UCSD-AML1 (cell line): ENCODE measurements around the gene ACSL3.
"Not testable (repeated sequence)": the region's sequence is repeated elsewhere in the genome, so short reads cannot be mapped to it uniquely, and the experiment has no call there.

Source experiments
- DNase-seq: peaks from one replicate; lab custom pipeline; 2025; ENCODE audit not compliant: unreplicated experiment; lab: John Stamatoyannopoulos, UW

The ACSL3 gene

DNA sequence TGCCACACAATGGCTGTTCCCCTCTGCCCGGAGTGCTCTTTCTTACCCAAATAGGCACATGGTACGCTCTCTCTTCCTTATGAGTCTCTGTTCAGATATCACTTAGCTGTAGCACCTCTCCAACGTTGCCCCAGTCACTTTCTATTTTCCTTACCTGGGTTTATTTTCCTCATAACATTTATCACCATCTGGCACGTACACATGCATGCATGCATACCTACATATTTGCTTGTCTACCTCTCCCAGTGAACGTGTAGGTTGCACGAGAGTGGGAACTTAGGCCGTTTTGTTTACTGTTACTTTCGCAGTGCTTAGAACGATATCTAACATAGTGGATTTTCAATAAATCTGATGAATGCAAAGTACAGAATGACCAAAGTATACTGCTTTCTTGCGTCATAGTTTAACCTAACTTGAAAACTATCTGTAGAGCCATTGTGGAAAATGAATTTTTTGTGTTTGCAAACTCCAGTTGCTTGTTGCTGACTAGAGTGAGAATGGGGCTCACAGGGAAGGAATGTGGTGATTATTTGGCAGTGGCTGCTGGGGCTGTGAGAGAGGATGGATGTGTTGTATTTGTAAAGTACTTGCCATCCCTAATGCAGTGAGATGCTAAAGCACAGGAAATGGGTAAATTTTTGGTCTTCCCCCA lies 47.1 kb downstream of the ACSL3 start:
- DNase-seq, result no peak

DNA sequence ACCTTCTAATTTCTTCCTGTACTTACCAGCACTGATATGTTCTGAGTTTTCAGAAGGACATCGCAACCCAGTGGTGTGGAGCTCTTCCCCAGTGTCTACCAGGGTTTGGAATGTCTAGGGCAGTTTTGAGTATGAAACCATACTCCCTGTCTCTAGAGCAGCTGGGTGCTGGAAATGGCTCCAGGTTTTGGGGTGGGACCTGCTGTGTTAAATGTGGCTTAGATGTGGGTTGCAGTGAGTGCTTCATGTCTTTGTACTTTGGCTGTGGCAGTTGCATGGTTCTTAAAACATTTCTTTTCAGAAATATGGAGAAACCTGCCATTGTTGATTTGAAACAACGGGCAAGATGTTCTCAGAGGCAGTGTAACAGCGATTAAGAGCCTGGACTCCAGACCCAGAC lies 48.5 kb downstream of the ACSL3 start:
- no peak for DNase-seq

DNA sequence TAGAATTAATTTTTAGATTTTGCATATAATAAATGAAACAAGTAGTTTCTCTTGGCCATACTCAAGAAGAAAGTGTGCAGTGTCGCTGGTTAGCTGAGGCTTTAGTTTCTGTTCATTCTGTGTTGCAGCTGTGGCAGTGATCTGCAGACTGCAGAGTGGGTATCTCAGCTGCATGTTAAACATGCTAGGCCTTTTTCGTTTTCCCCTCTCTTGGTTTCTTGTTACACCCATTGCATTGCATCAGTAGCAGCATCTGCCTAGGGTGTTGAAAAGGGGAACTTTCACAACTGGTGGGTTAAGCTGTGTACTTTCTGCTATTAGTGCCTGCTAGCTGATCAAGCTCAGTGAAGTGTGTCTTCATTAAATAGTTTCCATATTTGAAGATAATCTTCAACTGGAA lies 51.3 kb downstream of the ACSL3 start:
- no peak for DNase-seq

DNA sequence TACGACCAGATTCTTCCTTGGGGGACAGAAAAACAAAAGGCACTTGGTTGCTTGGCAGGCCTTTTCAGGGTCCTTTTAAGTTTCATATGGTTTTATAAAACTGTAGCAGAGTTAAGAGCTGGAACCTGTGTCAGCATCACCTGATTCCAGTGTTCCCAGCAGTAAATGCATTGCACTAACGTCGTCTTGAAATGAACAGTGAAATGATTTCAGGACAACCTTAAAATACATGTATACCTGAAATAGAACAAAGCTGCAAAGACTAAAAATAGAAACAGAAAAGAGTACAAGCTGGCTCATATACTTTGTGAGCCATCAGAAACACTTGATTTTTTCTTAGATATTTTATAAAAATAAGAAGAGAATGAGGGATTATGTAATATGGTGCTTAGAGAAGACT lies 51.9 kb downstream of the ACSL3 start:
- no peak for DNase-seq

DNA sequence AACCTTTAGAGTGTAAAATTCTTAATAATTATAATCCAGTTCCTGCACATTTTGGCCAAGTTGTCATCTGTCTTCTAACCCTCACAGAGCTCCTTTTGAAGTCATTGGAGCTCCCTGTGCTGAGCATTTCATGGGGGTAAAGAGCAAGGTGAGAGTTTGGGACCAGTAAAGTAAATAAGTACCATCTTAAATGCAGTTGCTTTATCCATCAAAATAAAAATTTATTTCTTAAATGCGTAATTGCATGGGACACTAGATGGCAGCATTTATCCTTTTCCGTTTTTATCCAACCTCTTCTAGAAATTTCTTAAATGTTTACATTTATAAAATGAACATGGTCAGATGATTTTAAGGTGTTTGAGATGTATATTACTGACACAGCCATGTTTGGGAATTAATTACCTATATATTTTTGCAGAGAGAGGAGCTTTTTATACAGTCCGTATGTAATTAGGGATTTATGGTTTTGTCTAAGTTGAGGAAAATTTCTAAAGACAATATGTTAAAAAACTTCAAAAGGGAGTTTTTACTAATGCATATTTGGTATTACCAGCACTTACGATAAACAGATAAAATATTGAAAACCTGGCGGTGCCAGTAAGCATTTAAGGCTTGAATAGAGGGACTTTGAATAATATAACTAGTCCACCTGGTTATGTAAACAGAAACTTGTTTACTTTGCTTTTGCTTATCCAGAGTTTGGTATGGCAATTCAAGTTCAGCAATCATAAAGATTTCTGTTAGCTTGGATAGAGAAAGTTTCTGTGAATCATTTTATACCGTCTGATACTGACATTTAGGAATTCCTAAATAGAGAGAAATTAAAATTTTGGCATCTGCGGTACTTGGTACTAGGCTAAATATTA lies 54.5 kb downstream of the ACSL3 start:
- DNase-seq, result no peak

DNA sequence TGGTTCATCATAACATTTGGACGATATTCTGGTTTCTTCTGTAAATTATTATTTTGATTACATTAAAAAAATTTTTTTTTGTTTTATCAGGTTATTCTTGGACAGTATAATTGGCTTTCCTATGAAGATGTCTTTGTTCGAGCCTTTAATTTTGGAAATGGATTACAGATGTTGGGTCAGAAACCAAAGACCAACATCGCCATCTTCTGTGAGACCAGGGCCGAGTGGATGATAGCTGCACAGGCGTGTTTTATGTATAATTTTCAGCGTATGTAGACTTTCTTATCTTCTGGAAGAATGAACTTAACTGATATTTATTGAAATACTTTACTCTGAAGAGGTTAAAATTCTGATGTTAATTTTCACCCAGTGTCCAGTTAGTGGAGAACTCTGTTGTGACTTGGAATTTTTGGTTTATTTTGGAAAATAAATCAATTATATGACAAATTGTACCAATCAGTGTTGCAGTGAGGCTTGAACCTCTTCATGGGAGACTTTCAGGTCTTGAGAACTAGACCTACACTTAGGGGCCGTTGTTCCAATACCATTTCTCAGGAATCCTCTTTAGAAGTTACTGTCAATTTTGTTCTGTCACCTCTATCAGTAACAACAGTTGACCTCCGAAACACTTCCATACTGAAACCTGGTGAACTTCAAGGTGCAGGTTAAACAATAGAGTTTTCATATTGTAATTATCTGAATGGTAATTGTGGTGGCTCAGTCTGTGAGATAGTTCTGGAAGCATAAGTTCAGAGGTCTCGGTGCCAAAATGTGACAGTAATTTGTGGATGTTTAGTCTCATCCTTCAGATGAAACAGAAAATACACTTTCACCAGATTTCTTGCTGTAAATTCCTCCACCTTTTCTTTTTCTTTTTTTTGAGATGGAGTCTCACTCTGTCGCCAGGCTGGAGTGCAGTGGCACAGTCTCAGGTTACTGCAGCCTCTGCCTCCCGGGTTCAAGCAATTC lies 55.7 kb downstream of the ACSL3 start:
- no peak for DNase-seq

DNA sequence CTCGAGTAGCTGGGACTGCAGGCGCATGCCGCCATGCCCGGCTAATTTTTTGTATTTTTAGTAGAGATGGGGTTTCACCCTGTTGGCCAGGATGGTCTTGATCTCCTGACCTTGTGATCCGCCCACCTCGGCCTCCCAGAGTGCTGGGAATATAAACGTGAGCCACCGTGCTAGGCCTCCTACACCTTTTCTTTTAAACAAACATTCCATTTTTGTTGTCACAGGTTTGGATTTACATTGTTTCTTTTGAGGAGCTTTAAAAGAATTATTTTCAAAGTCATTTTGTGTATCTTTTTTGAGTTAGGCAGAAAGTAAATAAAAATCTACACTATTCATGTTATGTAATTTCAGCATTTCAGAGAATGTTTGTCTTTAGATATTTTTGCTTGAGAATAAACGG lies 56.4 kb downstream of the ACSL3 start:
- not testable (repeated sequence) for DNase-seq

DNA sequence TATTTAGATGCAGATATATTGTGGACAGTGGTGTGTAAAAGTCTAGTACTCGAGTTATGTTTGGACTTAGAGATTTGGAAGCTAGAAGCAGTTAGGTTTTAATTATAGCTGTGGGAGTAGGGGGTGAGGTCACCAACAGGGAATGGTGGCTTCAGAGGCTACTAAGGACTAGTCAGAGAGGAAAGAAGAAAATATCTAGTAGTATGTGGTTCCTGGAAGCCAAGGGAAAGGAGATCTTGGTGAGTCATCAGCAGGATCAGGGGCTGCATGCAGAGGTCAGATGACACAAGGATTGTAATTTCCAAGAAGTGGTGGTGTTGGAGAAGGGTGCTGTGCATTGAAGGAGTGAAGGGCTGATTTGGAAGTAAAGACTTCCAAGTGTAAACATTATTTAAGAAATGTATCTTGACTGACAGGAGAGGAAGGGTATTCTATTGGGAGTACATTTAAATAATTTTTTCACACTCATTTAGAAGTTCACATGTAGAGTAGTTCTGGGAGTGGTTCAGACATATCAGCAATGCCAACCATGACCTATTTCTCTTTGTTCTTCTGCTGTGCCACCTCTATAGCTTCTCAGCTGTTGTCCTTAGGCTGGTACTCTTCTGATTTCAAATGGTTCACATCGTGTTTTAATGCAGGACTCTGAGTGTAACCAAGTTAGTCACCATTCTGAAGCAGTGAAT lies 59.1 kb downstream of the ACSL3 start:
- no peak for DNase-seq

DNA sequence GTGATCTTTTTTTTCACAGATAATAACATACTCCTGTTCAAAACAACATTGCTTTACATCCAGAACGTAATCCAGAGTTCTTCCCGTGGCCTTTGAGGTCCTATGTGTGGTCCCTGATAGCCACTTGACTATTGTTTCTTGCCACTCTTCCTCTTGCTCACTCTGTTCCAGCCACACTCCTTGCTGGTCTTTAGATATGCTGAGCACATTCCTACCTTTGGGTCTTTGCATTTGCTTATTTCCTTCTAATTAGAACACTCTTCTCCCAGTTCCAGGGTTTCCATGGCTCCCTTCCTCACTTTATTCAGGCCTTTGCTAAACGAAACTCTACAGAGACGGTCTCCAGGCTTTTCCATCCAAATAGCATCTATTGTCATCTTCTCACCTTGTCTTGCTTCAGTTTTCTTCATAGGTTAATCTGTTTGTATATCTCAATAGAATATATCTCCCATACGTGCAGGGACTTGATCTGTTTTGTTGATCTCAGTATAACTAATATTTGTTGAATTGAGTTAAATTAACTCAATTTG lies 59.9 kb downstream of the ACSL3 start:
- no peak for DNase-seq

DNA sequence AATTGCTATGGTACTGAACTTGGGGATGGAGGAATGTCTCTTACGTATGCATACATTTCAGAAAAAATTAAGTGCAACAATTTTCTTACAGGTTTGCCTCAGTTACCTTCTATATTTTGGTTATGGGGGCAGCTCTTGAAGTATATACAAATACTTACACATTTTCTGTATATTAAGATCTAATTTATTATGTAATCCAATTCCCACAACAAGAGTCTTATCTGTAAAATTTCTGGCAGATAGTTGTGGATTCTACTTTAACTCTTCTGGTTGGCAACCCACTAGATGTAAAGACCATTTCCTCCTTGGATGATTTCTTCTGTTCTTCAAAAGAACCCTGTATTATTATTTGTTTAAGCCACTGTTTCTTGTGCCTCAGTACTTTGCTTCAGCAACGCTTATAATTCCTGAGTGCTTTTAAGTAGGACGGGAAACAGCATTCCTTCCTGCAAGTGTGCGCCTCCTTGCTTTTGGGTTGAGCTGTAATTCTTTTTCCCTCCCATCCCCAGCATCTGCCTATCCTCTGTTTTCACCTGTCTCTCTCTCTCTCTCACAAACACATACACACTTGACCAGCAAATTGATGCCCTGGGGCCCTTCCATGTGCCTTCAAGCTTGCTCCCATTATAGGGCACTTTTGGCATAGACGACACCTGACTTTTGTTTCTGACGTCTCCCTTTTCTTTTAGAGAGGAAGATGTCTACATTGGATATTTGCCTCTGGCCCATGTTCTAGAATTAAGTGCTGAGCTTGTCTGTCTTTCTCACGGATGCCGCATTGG lies 61.4 kb downstream of the ACSL3 start:
- no peak for DNase-seq

DNA sequence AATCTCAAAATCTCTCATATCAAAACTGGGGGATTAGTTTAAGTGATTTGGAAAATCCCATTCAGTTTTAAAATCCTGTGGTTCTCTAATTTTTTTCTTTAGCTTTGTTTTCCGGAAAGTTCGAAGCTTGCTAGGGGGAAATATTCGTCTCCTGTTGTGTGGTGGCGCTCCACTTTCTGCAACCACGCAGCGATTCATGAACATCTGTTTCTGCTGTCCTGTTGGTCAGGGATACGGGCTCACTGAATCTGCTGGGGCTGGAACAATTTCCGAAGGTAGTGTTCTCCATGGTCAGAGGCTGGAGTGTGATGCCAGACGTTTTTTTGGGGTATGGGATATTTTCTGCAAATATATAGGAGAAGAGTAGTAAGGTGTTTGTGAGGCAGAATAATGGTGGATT lies 66.1 kb downstream of the ACSL3 start:
- no peak for DNase-seq

DNA sequence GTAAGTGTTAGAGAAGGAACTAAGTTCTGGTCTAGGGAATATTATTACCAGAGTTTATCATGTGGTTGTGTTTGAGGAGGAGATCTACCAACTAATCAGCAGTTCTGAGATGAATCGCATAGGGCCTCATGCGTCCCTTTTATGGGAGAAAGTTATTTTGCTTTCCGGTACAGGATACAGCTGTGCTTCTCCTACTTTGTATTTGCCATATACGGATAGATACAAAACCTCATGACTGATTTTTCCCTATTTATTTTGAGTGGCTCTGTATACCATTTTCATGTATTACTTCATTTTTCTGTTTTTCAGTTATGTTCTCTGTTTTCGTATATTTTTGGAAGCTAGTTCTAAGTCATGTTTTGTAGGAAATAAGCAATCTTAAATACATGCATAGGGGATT lies 66.8 kb downstream of the ACSL3 start:
- no peak for DNase-seq

DNA sequence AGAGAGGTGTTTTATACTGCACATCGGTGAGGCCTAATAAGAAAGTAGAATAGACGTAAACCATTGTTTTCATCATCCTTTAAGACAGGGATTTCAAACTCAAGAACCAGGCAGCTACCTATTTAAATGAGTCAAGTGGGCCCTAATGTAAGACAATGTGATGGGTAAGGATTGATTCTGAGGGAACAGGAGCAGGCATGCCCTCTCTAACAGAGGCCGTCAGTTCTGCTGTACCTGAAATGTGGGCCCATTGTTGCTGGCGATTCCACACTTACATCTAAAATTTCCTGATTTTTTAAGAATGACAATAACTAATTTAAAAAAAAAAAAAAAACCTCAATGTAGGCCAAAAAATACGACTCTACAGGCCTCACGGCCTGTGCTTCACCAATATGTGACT lies 67.5 kb downstream of the ACSL3 start:
- no peak for DNase-seq

DNA sequence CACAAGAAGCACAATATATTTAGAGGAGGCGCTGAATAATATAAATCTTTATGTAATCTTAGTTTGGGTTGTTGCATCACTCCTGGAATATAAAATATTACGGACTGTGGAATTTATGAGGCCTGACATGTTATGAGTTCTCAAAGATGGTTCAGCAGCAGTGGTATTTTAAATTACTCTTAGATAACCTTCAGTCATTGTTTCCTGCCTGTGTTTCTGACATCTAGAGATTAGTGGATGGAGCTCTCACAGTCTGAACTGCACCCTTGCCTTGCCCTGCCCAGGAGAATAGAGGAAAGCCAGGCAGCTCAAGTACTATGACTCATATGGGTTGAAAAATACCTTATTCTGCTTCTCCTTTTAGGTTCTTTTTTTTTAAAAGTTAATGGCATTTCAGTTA lies 70.0 kb downstream of the ACSL3 start:
- no peak for DNase-seq

DNA sequence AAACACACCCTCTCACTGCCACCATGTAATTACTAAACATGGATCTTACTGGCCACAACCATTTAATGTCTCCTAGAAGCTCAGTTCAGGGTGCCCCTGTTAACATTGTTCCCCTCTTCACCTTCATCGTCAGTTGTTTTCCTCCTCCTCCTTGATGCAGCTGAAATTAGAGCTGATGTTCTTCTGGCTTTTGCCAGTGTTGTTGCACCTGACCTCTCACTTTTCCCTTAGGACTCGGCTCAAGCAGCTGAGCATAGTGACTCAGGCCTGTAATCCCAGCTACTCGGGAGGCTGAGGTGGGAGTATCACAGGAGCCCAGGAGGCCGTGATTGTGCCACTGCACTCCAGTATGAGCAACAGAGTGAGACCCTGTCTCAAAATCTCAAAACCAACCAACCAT lies 70.8 kb downstream of the ACSL3 start:
- DNase-seq, result no peak

DNA sequence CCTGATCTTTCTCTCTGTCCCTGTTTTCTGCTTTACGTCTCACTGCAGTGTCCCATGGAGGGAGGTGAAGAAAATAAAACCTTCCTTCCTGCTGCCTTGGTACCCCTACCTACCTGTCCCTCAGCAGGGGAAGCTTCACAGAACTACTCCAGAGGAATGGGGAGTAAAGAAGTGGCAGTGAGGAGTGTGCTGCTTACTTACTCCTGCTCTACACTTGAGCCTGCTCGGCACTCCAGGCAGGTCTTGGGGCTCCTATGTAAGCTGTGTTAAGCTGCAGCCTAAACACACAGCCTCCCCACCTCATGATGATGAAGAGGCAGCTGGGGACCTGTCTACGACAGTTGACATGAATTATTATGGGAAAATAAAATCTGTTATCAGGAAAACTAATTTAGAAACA lies 72.6 kb downstream of the ACSL3 start:
- no peak for DNase-seq

DNA sequence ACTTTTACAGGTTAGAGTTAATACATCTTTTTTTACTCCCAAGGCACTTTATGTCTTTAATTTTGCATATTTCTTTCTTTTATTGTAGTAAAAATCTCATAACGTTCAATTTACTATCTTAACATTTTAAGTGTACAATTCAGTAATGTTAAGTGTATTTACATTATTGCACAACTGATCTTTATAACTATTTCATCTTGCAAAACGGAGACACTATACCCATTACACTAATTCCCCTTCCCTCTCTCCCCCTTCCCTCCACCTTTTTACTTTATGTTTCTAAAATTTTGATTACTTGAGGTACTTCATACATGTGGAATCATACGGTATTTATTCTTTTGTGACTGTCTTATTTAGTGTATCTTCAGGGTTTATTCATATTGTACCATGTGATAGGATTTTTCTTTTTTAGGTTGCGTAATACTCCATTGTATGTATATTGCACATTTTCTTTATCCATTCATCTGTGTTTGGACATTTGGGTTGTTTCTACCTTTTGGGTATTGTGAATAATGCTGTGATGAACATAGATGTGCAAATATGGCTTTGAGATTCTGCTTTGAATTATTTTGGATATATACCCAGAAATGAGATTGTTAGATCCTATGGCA lies 75.0 kb downstream of the ACSL3 start:
- DNase-seq, result no peak

DNA sequence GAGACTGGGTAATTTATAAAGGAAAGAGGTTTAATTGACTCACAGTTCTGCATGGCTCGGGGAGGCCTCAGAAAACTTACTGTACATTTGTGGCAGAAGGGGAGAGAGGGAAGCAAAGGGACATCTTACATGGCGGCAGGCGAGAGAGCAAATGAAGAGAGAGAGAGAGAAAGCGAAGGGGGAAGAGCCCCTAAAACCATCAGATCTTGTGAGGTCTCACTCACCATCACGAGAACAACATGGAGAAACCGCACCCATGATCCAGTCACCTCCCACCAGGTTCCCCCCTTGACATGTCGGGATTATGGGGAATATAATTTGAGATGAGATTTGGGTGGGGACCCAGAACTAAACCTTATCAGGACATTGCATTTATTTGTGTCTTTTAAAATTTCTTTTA lies 75.9 kb downstream of the ACSL3 start:
- no peak for DNase-seq

DNA sequence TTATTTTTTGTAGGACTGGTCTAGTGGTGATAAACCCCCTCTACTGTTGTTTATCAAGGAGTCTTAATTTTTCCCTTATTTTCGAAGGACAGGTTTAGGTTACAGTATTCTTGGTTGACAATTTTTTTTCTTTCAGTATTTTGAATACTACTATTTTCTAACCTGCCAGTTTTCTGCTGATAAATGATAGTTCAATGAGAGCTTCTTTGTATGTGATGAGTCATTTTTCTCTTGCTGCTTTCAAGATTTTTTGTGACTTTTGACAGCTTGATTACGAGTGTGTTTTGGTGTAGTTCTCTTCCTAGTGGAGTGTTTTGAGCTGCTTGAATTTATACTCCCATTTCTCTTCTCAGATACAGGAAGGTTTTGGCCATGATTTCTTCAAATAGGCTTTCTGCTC lies 77.5 kb downstream of the ACSL3 start:
- no peak for DNase-seq
